CD4-positive, alpha-beta T cell treated with Interleukin-6 at 100 ng/mL for 8 hours (primary cell): ENCODE data around the gene SCYL1.
"Not testable (repeated sequence)": the region's sequence is repeated elsewhere in the genome, so short reads cannot be mapped to it uniquely, and the experiment has no call there.

Experiments
- DNase-seq: peaks from one replicate; pipeline ENCODE4 v3.0.0-alpha.2; 2020; ENCODE audit warnings: mixed read lengths, low spot score

The SCYL1 gene

GRCh38 chr11:65506290-65506771, 18.6 kb upstream of the SCYL1 start:
- no peak for DNase-seq

DNA sequence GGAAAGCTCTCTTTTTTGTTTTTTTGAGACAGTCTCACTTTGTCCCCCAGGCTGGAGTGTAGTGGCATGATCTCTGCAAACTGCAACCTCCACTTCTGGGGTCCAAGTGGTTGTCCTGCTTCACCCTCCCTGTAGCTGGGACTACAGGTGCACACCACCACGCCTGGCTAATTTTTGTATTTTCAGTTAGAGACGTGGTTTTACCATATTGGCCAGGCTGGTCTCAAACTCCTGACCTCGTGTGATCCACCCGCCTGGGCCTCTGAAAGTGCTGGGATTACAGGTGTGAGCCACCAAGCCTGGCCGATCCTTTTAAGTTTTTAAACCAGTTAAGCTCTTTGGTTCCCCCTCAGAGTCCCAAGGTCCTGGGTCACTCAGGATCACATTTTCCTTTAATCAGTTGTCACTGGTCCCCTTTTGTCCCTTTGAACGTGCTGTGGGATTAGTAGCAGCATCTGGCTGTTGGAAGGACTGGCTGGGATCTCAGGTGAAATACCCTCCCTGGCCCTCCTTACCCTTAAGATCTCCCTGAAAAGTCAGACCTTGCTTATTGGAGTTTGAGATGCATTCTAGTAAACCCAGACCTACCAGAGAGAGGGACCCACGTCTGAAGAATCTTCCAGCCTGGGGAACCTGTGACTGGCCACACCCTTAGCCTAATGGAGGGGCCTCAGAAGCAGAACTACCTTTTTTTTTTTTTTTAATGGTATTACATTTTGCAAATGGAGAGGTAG, 17.9 kb upstream of the SCYL1 start:
- DNase-seq: peak; percentile 30

DNA sequence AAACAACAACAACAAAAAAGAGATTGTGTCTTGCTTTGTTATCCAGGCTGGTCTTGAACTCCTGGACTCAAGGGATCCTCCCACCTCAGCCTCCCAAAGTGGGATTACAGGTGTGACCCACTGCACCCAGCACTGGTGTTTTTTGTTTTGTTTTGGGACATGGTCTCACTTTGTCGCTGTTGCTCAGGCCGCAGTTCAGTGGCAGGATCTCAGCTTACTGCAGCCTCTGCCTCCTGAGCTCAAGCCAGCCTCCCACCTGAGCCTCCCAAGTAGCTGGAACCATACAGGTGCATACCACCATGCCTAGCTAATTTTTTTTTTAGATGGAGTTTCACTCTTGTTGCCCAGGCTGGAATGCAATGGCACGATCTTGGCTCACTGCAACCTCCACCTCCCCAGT, 12.6 kb upstream of the SCYL1 start:
- DNase-seq: not testable (repeated sequence)

- no peak for DNase-seq
Measured at GRCh38 chr11:65516135-65516968, 8.5 kb upstream of the SCYL1 start.

DNA sequence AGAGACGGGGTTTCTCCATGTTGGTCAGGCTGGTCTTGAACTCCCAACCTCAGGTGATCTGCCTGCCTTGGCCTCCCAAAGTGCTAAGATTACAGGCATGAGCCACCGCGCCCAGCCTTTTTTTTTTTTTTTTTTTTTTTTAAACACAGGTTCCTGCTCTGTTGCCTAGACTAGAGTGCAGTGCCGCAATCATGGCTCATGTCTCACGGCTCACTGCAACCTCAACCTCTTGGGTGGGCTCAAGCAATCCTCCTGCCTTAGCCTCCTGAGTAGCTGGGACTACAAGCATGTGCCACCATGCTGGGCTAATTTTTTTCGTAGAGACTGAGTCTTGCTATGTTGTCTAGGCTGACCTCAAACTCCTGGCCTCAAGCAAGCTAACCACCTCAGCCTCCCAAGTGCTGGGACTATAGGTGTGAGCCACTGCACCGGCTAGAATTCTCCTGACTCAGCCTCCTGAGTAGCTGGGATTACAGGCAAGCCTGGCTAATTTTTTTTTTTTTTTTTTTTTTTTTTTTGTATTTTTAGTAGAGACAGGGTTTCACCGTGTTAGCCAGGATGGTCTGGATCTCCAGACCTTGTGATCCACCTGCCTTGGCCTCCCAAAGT, 5.8 kb upstream of the SCYL1 start:
- not testable (repeated sequence) for DNase-seq

DNA sequence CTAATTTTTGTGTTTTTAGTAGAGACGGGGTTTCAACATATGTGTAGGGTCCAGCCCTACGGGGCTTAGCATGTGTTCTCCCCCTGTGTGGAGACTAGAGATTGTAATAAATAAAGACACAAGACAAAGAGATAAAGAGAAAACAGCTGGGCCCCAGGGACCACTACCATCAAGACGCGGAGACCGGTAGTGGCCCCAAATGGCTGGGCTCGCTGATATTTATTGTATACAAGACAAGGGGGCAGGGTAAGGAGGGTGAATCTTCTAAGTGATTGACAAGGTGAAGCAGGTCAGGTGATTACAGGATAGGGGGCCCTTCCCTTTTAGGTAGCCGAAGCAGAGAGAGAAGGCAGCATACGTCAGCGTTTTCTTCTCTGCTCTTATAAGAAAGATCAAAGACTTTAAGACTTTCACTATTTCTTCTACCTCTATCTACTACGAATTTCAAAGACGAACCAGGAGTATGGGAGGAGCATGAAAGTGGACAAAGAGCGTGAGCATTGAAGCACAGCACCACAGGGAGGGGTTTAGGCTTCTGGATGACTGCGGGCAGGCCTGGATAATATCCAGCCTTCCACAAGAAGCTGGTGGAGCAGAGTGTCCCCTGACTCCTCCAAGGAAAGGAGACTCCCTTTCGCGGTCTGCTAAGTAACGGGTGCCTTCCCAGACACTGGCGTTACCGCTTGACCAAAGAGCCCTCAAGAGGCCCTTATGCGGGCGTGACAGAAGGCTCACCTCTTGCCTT, 2.9 kb upstream of the SCYL1 start:
- not testable (repeated sequence) for DNase-seq

DNA sequence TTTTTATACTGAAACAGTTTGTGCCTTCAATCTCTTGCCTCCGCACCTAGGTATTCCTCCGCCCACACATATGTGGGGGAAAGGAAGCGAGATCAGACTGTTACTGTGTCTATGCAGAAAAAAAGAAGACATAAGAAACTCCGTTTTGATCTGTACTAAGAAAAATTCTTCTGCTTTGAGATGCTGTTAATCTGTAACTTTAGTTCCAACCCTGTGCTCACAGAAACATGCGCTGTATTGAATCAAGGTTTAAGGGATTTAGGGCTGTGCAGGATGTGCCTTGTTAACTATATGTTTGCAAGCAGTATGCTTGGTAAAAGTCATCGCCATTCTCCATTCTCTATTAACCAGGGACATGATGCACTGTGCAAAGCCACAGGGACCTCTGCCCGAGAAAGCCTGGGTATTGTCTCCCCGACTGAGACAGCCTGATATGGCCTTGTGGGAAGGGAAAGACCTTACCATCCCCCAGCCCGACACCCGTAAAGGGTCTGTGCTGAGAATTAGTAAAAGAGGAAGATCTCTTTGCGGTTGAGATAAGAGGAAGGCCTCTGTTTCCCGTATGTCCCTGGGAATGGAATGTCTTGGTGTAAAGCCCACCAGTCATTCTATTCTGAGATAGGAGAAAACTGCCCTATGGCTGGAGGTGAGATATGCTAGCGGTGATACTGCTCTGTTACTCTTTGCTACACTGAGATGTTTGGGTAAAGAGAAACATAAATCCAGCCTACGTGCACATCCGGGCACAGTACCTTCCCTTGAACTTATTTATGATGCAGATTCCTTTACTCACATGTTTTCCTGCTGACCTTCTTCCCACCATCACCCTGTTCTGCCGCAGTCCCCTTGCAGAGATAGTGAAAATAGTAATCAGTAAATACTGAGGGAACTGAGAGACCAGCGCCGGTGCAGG, 1.9 kb upstream of the SCYL1 start:
- peak; percentile 37 for DNase-seq

DNA sequence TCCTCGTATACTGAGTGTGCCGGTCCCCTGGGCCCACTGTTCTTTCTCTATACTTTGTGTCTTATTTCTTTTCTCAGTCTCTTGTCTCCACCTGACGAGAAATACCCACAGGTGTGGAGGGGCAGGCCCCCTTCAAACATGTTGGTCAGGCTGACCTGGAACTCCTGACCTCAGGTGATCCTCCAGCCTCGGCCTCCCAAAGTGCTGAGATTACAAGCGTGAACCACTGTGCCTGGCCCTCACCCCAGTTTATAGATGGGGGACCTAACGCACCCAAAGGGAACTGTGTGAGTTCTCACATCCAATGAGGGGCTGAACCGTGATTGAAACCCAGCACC, 1.3 kb upstream of the SCYL1 start:
- DNase-seq: not testable (repeated sequence)

GRCh38 chr11:65524014-65524740, 706 bp upstream of the SCYL1 start:
- DNase-seq: no peak

DNA sequence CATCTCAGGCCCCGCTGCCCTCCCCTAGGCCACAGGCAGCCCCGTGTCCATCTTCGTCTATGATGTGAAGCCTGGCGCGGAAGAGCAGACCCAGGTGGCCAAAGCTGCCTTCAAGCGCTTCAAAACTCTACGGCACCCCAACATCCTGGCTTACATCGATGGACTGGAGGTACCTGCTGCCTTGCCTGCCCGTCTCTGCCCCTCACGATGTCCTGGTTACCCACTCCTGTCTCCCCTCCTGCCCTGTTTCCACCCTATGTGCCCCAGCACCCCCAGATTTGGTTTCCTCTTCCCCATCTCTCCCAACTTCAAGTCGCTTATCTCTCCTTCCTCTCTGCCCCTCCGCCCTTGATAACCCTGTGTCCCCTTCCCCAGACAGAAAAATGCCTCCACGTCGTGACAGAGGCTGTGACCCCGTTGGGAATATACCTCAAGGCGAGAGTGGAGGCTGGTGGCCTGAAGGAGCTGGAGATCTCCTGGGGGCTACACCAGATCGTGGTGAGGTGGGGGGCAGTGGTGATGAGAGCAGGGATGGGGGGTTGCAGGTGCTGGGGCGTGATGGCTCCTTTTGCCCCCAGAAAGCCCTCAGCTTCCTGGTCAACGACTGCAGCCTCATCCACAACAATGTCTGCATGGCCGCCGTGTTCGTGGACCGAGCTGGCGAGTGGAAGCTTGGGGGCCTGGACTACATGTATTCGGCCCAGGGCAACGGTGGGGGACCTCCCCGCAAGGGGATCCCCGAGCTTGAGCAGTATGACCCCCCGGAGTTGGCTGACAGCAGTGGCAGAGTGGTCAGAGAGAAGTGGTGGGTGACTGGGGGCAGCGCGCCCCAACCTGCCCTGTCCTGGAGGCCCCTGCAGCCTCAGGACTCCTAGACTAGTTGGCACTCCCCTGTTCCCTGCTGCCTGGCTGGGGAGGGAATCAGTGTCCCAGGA, 930 bp downstream of the SCYL1 start:
- DNase-seq: no peak

- no peak for DNase-seq
Measured at GRCh38 chr11:65526744-65527143, 1.9 kb downstream of the SCYL1 start.

GRCh38 chr11:65528819-65529350, 4.0 kb downstream of the SCYL1 start:
- no peak for DNase-seq

DNA sequence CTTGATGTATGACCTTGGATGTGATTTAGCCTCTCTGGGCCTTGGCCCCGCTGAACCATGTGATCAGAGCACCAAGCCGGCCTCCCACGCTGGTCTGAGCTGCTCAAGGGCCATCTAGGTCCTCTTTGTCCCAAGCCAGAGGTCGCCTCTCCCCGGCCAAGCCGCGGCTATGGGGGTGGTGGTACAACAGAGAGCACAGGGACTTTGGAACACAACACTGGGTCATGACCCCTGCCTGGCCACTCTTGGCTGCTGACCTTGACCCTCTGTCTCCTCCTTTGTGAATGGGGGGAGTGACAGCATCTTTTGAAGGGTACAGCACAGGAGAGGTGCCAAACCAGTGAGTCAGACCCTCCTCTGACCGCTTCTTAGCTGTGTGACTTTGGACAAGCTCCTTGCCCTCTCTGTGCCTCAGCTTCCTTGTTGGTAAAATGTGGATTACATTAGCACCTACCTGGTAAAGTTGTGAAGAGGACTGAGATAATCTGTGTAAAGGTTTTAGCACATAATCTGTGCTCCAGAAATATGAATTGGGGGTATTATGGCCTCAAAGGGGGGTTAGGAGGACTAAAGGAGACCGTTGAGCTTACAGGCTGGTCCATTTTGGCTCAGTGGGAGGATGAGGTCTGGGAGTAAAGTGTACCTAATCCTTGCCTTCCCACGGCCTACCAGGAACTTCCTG, 4.7 kb downstream of the SCYL1 start:
- no peak for DNase-seq

GRCh38 chr11:65530157-65530496, 5.2 kb downstream of the SCYL1 start:
- no peak for DNase-seq

DNA sequence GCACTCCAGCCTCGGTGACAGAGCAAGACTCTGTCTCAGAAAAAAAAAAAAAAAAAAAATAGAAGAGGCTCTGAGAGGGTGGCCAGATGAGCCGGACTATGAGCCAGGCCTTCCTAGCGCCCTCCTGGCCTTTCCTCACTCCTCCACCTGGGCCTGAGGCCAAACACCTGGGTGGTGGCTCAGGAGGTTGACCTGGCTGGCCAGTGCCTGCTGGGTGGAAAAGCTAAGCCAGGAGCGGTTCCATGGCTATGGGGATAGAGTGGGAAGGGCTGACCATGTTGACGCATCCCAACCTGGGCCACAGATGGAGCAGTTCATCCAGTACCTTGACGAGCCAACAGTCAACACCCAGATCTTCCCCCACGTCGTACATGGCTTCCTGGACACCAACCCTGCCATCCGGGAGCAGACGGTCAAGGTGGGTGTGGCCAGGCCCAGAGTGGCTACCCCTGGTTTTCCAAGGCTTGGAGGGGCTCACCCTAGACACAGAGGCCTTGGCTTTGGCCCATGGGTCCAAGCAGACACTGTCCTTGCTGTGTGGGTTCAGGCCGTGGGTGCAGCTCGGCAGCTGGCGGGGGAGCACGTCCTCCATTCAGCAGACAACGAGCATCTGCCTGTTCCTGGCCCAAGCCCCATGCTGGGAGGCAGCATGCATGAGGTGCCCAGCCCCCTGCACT, 7.6 kb downstream of the SCYL1 start:
- no peak for DNase-seq

GRCh38 chr11:65535102-65535501, 10.2 kb downstream of the SCYL1 start:
- DNase-seq: no peak

- DNase-seq: no peak
Measured at GRCh38 chr11:65536412-65537295, 11.8 kb downstream of the SCYL1 start.
